ENCODE measurements around the gene FHIT.

DNA sequence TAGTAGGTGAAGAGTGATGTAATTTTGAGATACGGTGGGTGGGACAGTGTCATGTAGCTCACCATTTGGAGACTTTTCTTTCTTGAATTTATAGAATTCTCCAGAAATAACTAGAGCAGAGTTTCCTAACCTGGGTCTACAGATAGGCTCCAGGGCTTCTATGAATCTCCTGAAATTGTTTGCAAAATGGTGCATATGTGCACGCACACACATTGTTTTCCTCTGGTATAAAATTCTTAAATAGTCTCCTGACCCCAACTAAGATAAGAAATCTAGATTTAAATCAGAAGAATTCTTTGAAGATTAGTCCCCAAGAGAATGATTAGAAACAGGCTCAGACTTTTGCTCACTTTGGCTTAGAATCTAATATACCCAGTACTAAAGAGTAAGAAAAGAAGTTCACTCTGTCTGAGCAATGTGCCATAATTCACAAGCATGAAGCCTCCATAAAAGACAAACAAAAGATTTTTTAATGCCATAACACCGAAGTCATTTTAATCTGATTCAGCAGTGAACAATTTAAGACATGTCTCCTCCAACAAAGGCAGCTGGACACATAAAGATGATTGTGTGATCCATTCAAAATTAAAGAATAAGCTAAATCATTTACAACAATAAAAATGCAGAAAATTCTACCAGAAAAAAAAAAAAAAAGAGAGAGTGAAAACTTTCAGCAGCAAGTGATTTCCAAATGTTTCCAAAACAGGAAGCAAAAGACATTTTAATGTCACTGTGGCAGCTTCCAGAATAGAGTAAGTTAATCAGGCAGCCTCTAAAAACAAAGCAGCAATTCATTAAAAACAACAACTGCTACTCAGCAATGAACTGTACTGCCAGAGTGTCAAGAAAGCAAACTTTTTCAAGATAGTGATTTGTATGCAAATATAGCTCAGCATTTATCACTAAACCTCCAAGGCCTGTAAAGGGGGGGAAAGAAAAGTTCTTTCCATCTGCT, 1225.9 kb downstream of the FHIT start:
- TF ChIP-seq, protein P1, sequence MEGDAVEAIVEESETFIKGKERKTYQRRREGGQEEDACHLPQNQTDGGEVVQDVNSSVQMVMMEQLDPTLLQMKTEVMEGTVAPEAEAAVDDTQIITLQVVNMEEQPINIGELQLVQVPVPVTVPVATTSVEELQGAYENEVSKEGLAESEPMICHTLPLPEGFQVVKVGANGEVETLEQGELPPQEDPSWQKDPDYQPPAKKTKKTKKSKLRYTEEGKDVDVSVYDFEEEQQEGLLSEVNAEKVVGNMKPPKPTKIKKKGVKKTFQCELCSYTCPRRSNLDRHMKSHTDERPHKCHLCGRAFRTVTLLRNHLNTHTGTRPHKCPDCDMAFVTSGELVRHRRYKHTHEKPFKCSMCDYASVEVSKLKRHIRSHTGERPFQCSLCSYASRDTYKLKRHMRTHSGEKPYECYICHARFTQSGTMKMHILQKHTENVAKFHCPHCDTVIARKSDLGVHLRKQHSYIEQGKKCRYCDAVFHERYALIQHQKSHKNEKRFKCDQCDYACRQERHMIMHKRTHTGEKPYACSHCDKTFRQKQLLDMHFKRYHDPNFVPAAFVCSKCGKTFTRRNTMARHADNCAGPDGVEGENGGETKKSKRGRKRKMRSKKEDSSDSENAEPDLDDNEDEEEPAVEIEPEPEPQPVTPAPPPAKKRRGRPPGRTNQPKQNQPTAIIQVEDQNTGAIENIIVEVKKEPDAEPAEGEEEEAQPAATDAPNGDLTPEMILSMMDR (IDR thresholded peaks at IDR 0.05) = no peak
- no peak for TF ChIP-seq POLR2A (IDR thresholded peaks at IDR 0.05)

Measured in Peyer's patch (tissue), 4 donors.